ENCODE measurements around the gene SMG9. TPM values are rescaled to one million over a fixed set of nuclear protein-coding genes. Genes with fewer than 3 reads are reported as not detected.

The SMG9 gene
- total RNA-seq, 1 experiment from 2014 or later = 49.9 TPM

DNA sequence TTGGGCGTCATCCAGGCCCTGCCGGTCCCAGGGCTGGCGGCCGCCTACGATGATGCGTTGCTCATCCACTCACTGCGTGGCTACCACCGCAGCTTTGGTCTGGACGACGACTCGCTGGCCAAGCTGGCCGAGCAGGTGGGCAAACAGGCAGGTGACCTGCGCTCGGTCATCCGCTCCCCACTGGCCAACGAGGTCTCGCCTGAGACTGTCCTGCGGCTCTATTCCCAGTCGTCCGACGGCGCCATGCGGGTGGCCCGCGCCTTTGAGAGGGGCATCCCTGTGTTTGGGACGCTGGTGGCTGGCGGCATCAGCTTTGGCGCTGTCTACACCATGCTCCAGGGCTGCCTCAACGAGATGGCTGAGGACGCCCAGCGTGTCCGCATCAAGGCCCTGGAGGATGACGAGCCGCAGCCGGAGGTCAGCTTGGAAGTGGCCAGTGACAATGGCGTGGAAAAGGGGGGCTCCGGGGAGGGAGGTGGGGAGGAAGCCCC, 35.3 kb downstream of the SMG9 start:
- H3K4me1 ChIP-seq (ENCODE audit: control insufficient read depth, insufficient read depth, low read length) = no peaks in the 10 kb centered on the region
- no peaks in the 10 kb centered on the region for H3K9me3 ChIP-seq (ENCODE audit: control insufficient read depth, insufficient read depth, low read depth, low read length)
- H3K36me3 ChIP-seq (ENCODE audit: control insufficient read depth, insufficient read depth, low read length) = no peaks in the 10 kb centered on the region
- ATAC-seq (no peak), DNase-seq (ENCODE audit: low read depth, low spot score) (no peak)
- in situ Hi-C loops (cut with HindIII; ENCODE audit: low pct_unique_long_range_greater_than_20kb, low sequenced_read_pairs) = no loop called here
- ChIA-PET CTCF (no interaction called here), POLR2A (no interaction called here)
- TF ChIP-seq, protein P1, sequence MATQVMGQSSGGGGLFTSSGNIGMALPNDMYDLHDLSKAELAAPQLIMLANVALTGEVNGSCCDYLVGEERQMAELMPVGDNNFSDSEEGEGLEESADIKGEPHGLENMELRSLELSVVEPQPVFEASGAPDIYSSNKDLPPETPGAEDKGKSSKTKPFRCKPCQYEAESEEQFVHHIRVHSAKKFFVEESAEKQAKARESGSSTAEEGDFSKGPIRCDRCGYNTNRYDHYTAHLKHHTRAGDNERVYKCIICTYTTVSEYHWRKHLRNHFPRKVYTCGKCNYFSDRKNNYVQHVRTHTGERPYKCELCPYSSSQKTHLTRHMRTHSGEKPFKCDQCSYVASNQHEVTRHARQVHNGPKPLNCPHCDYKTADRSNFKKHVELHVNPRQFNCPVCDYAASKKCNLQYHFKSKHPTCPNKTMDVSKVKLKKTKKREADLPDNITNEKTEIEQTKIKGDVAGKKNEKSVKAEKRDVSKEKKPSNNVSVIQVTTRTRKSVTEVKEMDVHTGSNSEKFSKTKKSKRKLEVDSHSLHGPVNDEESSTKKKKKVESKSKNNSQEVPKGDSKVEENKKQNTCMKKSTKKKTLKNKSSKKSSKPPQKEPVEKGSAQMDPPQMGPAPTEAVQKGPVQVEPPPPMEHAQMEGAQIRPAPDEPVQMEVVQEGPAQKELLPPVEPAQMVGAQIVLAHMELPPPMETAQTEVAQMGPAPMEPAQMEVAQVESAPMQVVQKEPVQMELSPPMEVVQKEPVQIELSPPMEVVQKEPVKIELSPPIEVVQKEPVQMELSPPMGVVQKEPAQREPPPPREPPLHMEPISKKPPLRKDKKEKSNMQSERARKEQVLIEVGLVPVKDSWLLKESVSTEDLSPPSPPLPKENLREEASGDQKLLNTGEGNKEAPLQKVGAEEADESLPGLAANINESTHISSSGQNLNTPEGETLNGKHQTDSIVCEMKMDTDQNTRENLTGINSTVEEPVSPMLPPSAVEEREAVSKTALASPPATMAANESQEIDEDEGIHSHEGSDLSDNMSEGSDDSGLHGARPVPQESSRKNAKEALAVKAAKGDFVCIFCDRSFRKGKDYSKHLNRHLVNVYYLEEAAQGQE (IDR thresholded peaks at IDR 0.05; ENCODE audit: insufficient read depth in 1 of 2, low read depth in 2 of 2, low read length in 1 of 2) = no peak
- TF ChIP-seq TCF7L2 (IDR thresholded peaks at IDR 0.05; ENCODE audit: low read depth, low read length) (no peak), POLR2AphosphoS5 (IDR thresholded peaks at IDR 0.05; ENCODE audit: low read depth, low read length) (no peak), SIN3A (IDR thresholded peaks at IDR 0.05; ENCODE audit: borderline replicate concordance, insufficient read depth, low read depth, low read length) (no peak)
- TF ChIP-seq, protein P2, sequence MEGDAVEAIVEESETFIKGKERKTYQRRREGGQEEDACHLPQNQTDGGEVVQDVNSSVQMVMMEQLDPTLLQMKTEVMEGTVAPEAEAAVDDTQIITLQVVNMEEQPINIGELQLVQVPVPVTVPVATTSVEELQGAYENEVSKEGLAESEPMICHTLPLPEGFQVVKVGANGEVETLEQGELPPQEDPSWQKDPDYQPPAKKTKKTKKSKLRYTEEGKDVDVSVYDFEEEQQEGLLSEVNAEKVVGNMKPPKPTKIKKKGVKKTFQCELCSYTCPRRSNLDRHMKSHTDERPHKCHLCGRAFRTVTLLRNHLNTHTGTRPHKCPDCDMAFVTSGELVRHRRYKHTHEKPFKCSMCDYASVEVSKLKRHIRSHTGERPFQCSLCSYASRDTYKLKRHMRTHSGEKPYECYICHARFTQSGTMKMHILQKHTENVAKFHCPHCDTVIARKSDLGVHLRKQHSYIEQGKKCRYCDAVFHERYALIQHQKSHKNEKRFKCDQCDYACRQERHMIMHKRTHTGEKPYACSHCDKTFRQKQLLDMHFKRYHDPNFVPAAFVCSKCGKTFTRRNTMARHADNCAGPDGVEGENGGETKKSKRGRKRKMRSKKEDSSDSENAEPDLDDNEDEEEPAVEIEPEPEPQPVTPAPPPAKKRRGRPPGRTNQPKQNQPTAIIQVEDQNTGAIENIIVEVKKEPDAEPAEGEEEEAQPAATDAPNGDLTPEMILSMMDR (IDR thresholded peaks at IDR 0.05) = no peak
- no TSS peak for BruUV-seq (replicated peaks)
- H3K27ac ChIP-seq (ENCODE audit: low read length) = no peak overlapping the region
- H3K27me3 ChIP-seq (ENCODE audit: control insufficient read depth, insufficient read depth, low read length) = no peaks in the 10 kb centered on the region
- no peak overlapping the region for H3K4me3 ChIP-seq (ENCODE audit: low read depth in 2 of 2, low read length in 2 of 2)
- intact Hi-C loops (cut with micrococcal nuclease; ENCODE audit: unreplicated experiment) = no loop called here

DNA sequence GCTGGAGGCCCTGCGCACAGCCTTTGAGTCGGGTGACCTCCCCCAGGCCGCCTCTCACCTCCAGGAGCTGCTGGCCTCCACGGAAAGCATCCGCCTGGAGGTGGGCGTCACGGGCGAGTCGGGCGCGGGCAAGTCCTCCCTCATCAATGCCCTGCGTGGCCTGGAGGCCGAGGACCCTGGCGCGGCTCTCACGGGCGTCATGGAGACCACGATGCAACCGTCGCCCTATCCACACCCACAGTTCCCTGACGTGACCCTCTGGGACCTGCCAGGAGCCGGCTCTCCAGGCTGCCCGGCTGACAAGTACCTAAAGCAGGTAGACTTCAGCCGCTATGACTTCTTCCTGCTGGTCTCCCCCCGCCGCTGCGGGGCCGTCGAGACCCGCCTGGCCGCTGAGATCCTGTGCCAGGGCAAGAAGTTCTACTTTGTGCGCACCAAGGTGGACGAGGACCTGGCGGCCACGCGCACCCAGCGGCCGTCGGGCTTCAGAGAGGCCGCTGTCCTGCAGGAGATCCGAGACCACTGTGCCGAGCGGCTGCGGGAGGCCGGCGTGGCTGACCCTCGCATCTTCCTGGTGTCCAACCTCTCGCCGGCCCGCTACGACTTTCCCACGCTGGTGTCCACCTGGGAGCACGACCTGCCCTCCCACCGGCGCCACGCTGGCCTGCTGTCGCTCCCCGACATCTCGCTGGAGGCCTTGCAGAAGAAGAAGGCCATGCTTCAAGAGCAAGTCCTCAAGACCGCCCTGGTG, 36.0 kb downstream of the SMG9 start:
- H3K9me3 ChIP-seq (ENCODE audit: control insufficient read depth, insufficient read depth, low read depth, low read length) = no peaks in the 10 kb centered on the region
- POLR2A ChIA-PET = no interaction called here
- in situ Hi-C loops (cut with HindIII; ENCODE audit: low pct_unique_long_range_greater_than_20kb, low sequenced_read_pairs) (no loop called here), intact Hi-C loops (cut with micrococcal nuclease; ENCODE audit: unreplicated experiment) (no loop called here)
- H3K27ac ChIP-seq (ENCODE audit: low read length) = no peak overlapping the region
- CTCF ChIA-PET = no interaction called here
- no peak overlapping the region for H3K4me3 ChIP-seq (ENCODE audit: low read depth in 2 of 2, low read length in 2 of 2)
- no TSS peak for BruUV-seq (replicated peaks)
- no peaks in the 10 kb centered on the region for H3K27me3 ChIP-seq (ENCODE audit: control insufficient read depth, insufficient read depth, low read length)
- no peak for DNase-seq (ENCODE audit: low read depth, low spot score)
- no peaks in the 10 kb centered on the region for H3K4me1 ChIP-seq (ENCODE audit: control insufficient read depth, insufficient read depth, low read length)
- no peaks in the 10 kb centered on the region for H3K36me3 ChIP-seq (ENCODE audit: control insufficient read depth, insufficient read depth, low read length)
- no peak for ATAC-seq
- TF ChIP-seq, protein P1 (IDR thresholded peaks at IDR 0.05; ENCODE audit: insufficient read depth in 1 of 2, low read depth in 2 of 2, low read length in 1 of 2) = no peak
- TF ChIP-seq TCF7L2 (IDR thresholded peaks at IDR 0.05; ENCODE audit: low read depth, low read length) = no peak
